Measurements from ENCODE around the gene PFKL.
"Not testable (repeated sequence)": the region's sequence is repeated elsewhere in the genome, so short reads cannot be mapped to it uniquely, and the experiment has no call there.

Gene PFKL

GRCh38 chr21:44295163-44295573, 4.7 kb upstream of the PFKL start:
- DNase-seq = no peak

GRCh38 chr21:44295646-44296045, 4.2 kb upstream of the PFKL start:
- DNase-seq = no peak

- no peak for DNase-seq
These were observed 3.7 kb upstream of the PFKL start for GRCh38 chr21:44296103-44296519.

- no peak for DNase-seq
These were observed 2.9 kb upstream of the PFKL start for GRCh38 chr21:44296916-44297315.

GRCh38 chr21:44297525-44298290, 2.1 kb upstream of the PFKL start:
- peak; percentile 82 for DNase-seq

- DNase-seq = no peak
These were observed 1.6 kb upstream of the PFKL start for GRCh38 chr21:44298301-44298700.

GRCh38 chr21:44299085-44299457, 782 bp upstream of the PFKL start:
- no peak for DNase-seq

GRCh38 chr21:44300262-44300959, 558 bp downstream of the PFKL start:
- no peak for DNase-seq

- no peak for DNase-seq
These were observed 1.3 kb downstream of the PFKL start for GRCh38 chr21:44301141-44301540.

GRCh38 chr21:44301961-44302406, 2.1 kb downstream of the PFKL start:
- no peak for DNase-seq

GRCh38 chr21:44302573-44303401, 2.9 kb downstream of the PFKL start:
- not testable (repeated sequence) for DNase-seq

- DNase-seq = no peak
These were observed 3.7 kb downstream of the PFKL start for GRCh38 chr21:44303490-44303981.

- DNase-seq = no peak
These were observed 4.3 kb downstream of the PFKL start for GRCh38 chr21:44304011-44304616.

GRCh38 chr21:44304877-44305293, 5.0 kb downstream of the PFKL start:
- DNase-seq = peak; percentile 69

- DNase-seq = no peak
These were observed 5.8 kb downstream of the PFKL start for GRCh38 chr21:44305691-44306090.

GRCh38 chr21:44306936-44307704, 7.3 kb downstream of the PFKL start:
- DNase-seq = no peak

GRCh38 chr21:44310628-44311507, 11.0 kb downstream of the PFKL start:
- no peak for DNase-seq

- DNase-seq = no peak
These were observed 12.2 kb downstream of the PFKL start for GRCh38 chr21:44312089-44312488.

- no peak for DNase-seq
These were observed 12.9 kb downstream of the PFKL start for GRCh38 chr21:44312716-44313115.

- no peak for DNase-seq
These were observed 13.6 kb downstream of the PFKL start for GRCh38 chr21:44313451-44313850.

- no peak for DNase-seq
These were observed 14.3 kb downstream of the PFKL start for GRCh38 chr21:44314128-44314527.

Measured in NCI-H1694 (cell line).